HG03342 (cell line): Measurements from ENCODE around the gene DNAJA3.

Experiments used
- ATAC-seq: cut with Tn5 transposase; IDR thresholded peaks from one replicate; pipeline ENCODE4 v1.9.1; 2021; ENCODE audit warnings: mild to moderate bottlenecking, moderate library complexity; ENCODE audit not compliant: unreplicated experiment

The DNAJA3 gene

GRCh38 chr16:4428500-4428899, 2.8 kb downstream of the DNAJA3 start:
- no peak for ATAC-seq

- ATAC-seq = no peak
These were observed 5.4 kb downstream of the DNAJA3 start for GRCh38 chr16:4431023-4431422.

- no peak for ATAC-seq
These were observed 7.6 kb downstream of the DNAJA3 start for GRCh38 chr16:4433228-4433627.

GRCh38 chr16:4433914-4434787, 8.5 kb downstream of the DNAJA3 start:
- no peak for ATAC-seq

- no peak for ATAC-seq
These were observed 9.8 kb downstream of the DNAJA3 start for GRCh38 chr16:4435337-4436067.

- no peak for ATAC-seq
These were observed 11.7 kb downstream of the DNAJA3 start for GRCh38 chr16:4437366-4437765.

GRCh38 chr16:4442371-4442770, 16.7 kb downstream of the DNAJA3 start:
- ATAC-seq = no peak

- no peak for ATAC-seq
These were observed 17.6 kb downstream of the DNAJA3 start for GRCh38 chr16:4443271-4443670.

GRCh38 chr16:4443986-4444385, 18.3 kb downstream of the DNAJA3 start:
- ATAC-seq = no peak

GRCh38 chr16:4450430-4450829, 24.8 kb downstream of the DNAJA3 start:
- no peak for ATAC-seq

- ATAC-seq = no peak
These were observed 25.4 kb downstream of the DNAJA3 start for GRCh38 chr16:4450931-4451519.

GRCh38 chr16:4452674-4453073, 27.0 kb downstream of the DNAJA3 start:
- ATAC-seq = no peak

- no peak for ATAC-seq
These were observed 29.0 kb downstream of the DNAJA3 start for GRCh38 chr16:4454623-4455022.

- no peak for ATAC-seq
These were observed 29.4 kb downstream of the DNAJA3 start for GRCh38 chr16:4455081-4455480.

GRCh38 chr16:4455951-4456350, 30.3 kb downstream of the DNAJA3 start:
- no peak for ATAC-seq

GRCh38 chr16:4460936-4461249, 35.2 kb downstream of the DNAJA3 start:
- no peak for ATAC-seq

GRCh38 chr16:4461250-4462085, 35.8 kb downstream of the DNAJA3 start:
- ATAC-seq = no peak

- no peak for ATAC-seq
These were observed 38.0 kb downstream of the DNAJA3 start for GRCh38 chr16:4463522-4464163.

- ATAC-seq = no peak
These were observed 40.5 kb downstream of the DNAJA3 start for GRCh38 chr16:4465977-4466779.

- no peak for ATAC-seq
These were observed 42.2 kb downstream of the DNAJA3 start for GRCh38 chr16:4467916-4468315.
